Measurements from ENCODE around the gene RENBP.

RENBP gene

GRCh38 chrX:153970357-153971123, 26.1 kb upstream of the RENBP start:
- no peak for DNase-seq (ENCODE audit: low read depth)

GRCh38 chrX:153969904-153970356, 25.5 kb upstream of the RENBP start:
- DNase-seq (ENCODE audit: low read depth): no peak

GRCh38 chrX:153969125-153969903, 24.9 kb upstream of the RENBP start:
- DNase-seq (ENCODE audit: low read depth): no peak

DNA sequence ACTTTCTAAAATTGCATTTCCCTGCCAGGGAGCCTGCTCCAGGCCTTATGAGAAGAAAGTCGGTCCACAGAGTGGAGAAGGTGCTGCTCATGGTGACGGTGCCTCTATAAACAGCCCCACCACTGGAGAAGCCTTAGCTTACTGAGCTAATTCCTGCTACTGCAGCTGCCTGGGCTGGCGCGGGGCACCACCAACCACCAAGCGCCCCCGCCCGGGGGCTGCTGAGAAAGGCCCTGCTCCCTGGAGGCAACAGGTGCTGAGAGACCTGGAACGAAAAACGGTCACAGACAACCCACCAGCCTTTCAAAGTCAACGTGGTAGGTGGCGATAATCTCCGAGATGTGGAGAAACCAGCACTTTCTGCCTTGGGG, 24.3 kb upstream of the RENBP start:
- DNase-seq (ENCODE audit: low read depth): no peak

DNA sequence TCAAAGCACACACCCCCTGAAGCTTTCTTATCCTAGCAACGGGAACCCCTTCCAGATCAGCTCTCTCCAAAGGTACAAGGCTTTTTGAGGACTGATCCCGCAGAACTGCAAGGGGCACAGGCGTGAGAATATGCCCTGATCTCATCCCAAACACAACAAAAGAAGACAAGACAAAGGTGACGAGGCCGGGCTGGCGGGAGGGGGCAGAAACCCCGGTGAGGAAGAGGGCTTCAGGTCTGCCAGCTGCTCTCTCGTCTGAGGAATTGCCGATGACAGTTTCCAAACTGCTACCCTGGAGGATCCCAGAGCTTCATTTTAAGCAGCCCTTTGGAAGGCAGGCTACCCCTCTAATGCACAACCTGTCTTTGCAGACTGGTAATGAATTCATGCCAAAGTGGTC, 23.8 kb upstream of the RENBP start:
- no peak for DNase-seq (ENCODE audit: low read depth)

DNA sequence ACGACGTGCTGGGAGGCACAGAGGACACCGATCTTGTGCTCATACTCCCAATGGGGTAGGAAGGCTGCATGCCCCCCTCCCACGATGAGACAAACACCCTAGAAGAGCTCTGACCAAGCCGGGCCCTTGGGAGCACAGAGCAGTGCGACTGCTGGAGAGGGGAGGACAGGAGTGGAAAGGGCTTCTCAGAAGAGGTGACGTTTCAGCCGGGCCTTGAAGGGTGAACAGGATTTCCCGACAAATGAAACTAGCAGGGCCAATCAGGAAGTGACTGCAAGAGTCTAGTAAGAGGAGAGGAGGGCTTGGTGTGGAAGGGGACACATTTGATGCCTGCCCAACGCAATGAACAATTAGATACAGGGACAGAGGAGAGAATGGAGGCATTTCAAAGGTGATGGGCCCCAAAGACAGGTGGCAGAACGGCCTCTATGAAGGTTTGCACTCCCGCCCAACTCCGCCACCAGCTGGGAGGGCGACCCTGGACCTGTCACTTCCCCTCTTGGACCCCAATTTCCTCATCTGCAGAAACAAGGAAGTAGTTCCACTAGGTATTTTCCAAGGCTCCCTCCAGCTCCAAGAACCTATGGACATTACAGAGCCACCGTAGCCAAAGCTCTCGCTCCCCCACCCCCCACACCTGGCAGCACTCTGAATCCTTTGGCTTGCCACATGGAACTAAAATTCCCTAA, 23.2 kb upstream of the RENBP start:
- DNase-seq (ENCODE audit: low read depth): no peak

- DNase-seq (ENCODE audit: low read depth): no peak
These were observed 22.5 kb upstream of the RENBP start for GRCh38 chrX:153966841-153967535.

- DNase-seq (ENCODE audit: low read depth): no peak
These were observed 21.8 kb upstream of the RENBP start for GRCh38 chrX:153966283-153966688.

- no peak for DNase-seq (ENCODE audit: low read depth)
These were observed 21.0 kb upstream of the RENBP start for GRCh38 chrX:153965406-153965805.

DNA sequence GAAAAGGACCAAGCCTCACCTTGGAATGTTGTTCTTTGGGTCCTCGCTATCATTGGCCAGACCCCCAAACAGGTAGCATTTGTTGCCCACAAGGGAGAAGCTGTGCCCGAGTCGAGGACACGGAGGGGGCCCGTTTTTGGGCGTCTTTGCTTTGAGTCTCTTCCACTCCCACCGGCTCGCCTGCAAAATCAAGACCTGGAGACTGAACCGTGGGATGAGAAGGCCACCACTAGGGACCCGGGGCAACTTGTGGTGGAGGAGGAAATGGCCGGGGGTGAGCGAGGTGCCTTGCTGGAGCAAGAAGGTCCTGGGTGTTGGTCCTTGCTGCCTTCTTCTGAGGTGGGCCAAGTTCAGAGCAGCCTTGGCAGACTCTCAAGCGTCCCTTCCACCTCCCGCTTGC, 19.7 kb upstream of the RENBP start:
- no peak for DNase-seq (ENCODE audit: low read depth)

DNA sequence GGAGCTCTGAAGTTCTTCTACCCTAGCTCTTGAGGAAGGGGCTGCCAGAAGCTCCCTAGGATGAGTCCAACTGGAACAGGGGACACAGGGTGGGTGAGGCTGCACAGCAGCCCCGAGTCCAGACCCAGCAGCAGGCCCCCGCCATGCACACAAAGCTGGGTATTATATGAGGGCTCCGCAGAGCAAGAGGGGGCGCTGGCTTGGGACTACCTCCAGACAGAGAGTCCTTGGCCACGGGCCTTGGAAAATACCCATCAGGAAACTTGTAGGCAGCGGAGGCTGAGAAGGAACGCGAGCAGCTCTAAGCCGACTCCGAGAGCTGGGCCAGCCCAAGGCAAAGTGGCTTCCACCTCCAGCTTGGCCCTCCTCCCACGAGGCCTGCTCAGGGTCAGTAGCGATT, 19.1 kb upstream of the RENBP start:
- DNase-seq (ENCODE audit: low read depth): no peak

DNA sequence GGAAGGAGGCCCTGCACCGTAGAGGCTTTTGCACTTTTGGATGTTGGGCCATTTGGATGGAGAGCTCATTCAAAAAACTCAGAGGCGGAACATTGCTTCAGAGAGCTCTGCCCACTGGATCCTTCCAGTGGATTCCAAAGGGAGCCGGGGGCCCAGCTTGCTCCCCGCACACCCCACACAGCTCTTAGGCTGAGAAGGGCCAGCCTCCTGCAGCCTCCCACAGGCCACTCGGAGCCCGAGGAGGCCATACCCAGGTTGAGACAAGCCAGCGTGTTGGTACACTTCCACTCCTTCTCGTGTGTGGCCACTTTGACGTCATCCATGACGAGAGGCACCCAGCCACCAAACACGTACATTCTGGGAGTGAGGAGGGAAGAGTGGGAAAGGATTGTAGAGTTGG, 16.8 kb upstream of the RENBP start:
- DNase-seq (ENCODE audit: low read depth): no peak

DNA sequence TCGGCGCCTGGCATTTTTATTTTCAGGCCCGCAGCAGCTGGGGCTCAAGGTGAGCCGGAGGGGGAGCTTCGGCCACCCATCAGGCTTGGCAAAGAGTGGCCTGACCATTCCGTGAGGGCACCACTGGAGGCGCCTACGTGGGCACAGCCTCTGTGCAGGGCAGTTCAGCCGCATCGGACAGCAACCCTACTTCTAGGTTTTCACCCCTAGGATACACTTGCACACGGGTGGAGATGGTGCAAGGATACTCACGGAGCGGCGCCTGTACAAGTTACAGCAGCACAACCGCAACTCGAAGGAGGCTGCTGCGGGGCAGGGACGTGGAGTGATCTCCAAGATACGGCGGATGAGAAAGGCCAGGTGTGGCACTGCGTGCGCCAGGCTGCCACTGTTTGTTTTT, 16.3 kb upstream of the RENBP start:
- no peak for DNase-seq (ENCODE audit: low read depth)

DNA sequence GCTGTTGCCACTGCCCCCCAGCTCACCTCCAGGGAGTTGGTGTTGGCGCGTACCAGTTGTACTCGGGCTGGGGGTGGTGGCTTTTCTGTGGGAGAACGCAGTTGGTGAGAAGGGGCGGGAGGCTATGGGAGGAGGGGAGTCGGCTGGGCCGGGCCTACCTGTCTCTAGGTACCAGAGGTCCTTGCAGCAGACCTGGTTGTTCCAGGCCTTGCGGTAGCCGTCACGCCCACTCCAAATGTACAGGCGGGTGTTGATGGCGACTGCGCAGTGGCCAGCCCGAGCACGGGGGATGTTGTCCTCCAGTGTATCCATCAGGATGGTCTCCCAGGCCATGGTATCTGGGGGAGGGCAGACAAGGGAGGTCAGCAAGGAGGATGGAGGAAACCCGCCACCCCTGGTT, 15.6 kb upstream of the RENBP start:
- DNase-seq (ENCODE audit: low read depth): no peak

DNA sequence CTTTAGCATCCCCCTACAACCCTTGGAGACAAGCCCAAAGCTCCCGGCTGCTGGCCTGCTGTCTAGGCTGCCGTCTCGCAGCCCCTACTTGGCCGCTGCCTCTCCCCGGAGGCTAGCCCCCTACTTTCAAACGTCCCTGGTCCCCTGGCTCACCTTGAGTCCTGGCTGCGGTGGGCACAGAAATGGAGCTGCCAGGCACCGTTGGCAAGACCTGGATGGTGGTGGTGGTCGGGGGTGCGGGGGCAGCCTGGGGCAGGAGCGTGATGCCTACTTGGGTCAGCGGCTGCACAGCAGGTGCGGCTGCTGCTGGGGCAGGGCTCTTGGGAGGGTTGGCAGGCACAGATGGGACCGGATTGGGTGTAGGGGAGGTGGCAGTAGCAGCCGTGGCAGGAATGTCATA, 15.2 kb upstream of the RENBP start:
- DNase-seq (ENCODE audit: low read depth): no peak

GRCh38 chrX:153958605-153959004, 14.2 kb upstream of the RENBP start:
- no peak for DNase-seq (ENCODE audit: low read depth)

DNA sequence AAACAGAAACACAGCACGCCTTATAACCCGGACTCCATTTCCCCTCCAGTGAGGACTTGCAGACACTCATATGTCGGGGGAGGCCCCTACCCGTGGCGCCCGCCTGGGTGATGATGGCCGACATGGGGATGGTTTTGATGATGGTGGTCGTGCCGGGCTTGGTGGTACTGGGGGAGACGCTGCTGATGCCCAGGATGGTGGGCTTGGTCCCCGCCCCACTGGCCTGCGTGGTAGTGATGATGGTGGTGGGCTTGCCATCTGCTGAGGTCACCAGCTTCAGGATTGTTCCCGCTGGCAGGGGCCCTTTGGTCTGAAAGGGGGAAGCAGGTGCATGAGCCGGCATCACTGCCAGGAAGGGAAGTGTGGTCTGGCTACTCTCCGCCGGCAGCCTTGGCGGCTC, 12.8 kb upstream of the RENBP start:
- DNase-seq (ENCODE audit: low read depth): no peak

GRCh38 chrX:153956044-153956907, 11.8 kb upstream of the RENBP start:
- no peak for DNase-seq (ENCODE audit: low read depth)

- no peak for DNase-seq (ENCODE audit: low read depth)
These were observed 10.8 kb upstream of the RENBP start for GRCh38 chrX:153955228-153955732.

GRCh38 chrX:153954558-153955227, 10.2 kb upstream of the RENBP start:
- no peak for DNase-seq (ENCODE audit: low read depth)
